HG02798 (cell line): Measurements from ENCODE around the gene PIM3.
"Not testable (repeated sequence)": the region's sequence is repeated elsewhere in the genome, so short reads cannot be mapped to it uniquely, and the experiment has no call there.

Experiments used
- ATAC-seq: cut with Tn5 transposase; IDR thresholded peaks from one replicate; pipeline ENCODE4 v1.9.1; 2021; ENCODE audit warnings: mild to moderate bottlenecking; ENCODE audit not compliant: unreplicated experiment, poor library complexity

Gene PIM3

GRCh38 chr22:49977578-49977977, 17.0 kb downstream of the PIM3 start:
- no peak for ATAC-seq

DNA sequence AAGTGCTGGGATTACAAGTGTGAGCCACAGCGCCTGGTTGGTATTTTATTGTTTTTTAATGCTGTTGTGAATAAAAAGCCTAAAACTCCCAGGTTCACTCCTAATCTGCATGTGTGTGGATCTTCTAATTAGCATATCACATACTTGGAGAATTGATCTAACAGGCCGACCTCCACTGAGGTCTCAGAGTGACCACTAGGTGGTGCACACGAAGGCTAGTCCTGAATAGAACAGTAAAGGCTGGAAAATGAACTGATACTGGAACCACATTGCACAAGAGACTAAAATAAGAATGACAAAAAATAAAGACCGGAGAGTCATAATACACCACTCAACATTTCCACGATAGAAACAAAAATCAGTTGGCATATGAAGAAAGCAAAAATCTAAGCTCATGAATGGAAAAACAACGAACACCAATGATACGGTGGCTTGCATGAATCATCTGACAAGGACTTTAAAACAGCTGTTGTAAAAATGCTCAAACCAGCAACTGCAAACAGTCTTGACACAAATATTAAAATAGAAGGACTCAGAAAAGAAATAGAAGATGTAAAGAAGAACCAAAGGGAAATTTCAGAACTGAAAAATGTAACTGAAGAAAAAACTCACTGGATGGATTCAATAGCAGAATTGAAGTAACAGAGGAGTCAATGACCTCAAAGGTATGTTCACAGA, 19.2 kb downstream of the PIM3 start:
- no peak for ATAC-seq

GRCh38 chr22:49981799-49982198, 21.2 kb downstream of the PIM3 start:
- ATAC-seq, result not testable (repeated sequence)

GRCh38 chr22:49983148-49984042, 22.8 kb downstream of the PIM3 start:
- no peak for ATAC-seq

DNA sequence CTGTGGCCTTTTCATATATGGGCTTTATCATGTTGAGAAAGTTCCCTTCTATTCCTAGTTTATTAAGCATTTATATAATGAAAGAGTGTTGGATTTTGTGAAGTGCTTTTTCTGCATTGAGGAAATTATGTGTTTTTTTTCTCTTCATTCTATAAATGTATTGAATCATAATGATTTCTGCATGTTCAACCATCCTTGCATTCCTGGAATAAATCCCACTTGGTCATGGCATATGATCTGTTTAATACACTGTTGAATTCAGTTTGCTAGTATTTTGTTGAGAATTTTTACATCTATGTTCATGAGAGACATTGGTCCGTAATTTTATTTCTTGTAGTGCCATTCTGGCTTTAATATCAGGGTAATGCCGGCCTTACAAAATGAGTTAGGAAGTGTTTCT, 25.8 kb downstream of the PIM3 start:
- ATAC-seq, result no peak

DNA sequence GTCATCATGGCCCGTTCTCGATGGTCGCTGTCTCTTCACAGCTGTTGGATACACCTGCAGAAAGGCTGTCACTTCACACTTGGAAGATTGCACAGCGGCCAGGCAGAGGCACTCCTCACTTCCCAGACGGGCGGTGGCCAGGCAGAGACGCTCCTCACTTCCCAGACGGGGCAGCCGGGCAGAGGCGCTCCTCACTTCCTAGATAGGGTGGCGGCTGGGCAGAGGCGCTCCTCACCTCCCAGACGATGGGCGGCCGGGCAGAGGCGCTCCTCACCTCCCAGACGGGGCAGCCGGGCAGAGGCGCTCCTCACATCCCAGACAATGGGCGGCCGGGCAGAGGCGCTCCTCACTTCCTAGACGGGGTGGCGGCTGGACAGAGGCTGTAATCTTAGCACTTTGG, 29.3 kb downstream of the PIM3 start:
- not testable (repeated sequence) for ATAC-seq

DNA sequence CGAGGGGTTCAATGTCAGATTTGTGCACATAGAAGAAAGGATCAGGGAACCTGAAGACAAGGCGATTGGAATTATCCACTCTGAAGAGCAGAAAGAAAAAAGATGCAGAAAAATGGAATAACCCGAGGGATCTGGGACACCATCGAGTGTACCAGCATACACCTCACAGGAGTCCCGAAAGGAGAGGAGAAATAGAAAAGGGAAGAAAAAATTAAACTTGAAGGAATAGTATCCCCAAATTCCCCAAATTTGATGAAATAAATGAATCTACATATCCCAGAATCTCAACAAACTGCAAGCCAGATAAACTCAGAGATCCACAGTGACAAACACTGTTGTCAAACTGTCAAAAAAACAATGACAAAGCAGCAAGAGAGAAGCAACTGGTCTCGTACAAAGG, 30.6 kb downstream of the PIM3 start:
- no peak for ATAC-seq

- ATAC-seq, result no peak
Observed at GRCh38 chr22:49991907-49992533, 31.4 kb downstream of the PIM3 start.

DNA sequence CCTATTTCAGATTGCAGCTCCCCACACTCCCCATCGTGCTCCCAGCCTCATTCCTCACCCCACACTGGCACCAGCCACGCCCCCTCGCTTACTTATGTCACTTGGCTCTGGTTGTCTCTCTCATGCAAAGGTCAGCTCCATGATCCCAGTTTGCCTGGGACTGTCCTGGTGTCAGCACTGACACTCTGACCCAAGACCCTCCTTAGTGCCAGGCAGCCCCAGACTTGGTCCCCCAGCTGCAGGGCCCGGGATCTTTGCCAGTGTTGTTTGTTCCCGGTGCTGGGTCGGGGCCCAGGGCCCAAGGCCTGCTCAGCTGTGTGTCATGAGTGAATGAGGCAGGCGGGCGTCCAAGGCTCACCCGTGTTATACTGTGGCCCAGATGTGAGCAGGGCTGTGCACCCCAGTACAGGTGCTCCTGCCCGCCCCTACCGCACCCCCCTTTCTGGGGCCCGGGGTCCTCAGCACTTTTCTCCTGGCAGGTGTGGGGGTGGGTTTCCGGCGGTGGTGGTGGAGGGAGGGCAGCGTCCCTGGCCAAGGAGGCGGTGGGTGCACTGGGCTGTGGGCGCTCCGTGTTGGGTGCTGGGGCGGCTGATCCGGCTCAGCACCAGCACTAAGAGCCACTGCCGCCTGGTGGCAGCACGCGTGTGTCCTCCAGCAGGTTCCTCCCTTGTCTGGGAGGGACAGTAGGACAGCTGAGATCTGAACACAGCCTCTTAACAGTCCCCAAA, 32.5 kb downstream of the PIM3 start:
- ATAC-seq, result no peak

- ATAC-seq, result no peak
Observed at GRCh38 chr22:49993649-49994360, 33.2 kb downstream of the PIM3 start.

- no peak for ATAC-seq
Observed at GRCh38 chr22:49994361-49995040, 33.9 kb downstream of the PIM3 start.

DNA sequence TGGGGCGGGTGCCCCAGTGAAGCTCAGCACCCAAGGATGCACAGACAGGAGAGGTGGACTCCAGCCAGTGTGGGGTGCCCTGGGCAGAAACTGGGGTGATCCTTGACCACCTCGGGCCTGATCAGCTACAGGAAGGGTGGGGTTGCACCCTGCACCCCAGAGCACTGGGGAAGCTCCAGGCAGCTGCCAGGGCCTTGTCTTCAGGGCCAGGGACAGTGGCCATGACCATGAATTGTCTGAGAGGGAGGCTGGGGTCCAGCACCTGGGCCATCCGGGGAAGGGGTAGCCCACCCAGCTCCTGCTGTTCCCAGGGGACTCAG, 34.4 kb downstream of the PIM3 start:
- ATAC-seq, result no peak

DNA sequence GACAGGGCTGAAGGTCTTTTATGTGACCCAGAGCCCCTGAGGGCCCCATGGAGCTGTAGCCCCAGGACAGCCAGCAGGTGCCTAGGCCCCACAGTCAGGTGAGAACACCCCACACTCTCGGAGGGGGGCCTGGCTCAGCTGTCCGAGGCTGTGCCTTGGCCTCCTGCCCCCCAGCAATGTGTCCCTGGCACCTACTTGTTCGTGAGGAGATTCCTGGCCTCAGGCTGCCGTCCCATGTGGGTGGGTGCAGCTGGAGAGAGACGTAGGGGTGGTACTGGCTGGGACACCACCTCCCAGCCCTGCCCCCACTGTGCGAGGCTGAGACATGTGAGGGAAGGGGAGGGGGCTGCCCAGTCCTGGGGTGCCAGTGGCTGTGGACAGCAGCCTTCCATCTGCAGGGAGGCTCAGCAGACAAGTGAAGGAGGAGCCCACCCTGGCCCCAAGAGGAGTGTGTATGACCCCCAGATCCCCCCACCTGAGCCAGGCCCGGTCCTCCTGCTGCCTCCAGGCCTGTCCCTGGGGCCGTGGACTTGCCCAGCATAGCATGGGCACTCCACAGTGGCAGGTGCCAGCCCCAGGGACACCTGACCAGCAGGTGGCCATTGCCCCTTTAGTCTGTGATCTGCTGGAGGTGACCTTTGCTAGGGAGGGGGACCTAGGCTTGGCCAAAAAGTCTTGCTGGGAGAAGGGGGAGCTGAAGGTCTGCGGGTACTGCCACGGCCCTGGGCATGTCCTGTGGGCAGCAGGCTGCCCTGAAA, 35.0 kb downstream of the PIM3 start:
- ATAC-seq, result no peak

DNA sequence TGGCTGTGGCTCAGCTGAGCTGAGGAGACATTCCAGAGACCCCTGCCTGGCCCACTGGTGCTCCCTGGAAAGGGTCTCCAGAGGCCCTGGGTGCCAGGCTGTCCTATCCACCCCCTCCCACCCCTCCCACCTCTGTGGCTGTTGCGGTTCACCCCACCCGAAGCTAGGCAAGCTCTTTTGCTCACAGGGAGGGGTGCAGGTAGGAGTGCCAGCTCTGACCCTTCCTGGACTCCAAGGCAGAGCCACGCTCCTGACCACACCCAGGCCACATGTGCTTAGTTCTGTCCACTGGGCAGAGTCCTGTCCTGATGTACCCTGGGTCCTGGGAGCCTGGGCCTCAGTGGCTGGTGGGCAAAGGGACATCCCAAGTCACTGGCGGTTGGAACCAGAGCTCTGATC, 35.5 kb downstream of the PIM3 start:
- no peak for ATAC-seq

DNA sequence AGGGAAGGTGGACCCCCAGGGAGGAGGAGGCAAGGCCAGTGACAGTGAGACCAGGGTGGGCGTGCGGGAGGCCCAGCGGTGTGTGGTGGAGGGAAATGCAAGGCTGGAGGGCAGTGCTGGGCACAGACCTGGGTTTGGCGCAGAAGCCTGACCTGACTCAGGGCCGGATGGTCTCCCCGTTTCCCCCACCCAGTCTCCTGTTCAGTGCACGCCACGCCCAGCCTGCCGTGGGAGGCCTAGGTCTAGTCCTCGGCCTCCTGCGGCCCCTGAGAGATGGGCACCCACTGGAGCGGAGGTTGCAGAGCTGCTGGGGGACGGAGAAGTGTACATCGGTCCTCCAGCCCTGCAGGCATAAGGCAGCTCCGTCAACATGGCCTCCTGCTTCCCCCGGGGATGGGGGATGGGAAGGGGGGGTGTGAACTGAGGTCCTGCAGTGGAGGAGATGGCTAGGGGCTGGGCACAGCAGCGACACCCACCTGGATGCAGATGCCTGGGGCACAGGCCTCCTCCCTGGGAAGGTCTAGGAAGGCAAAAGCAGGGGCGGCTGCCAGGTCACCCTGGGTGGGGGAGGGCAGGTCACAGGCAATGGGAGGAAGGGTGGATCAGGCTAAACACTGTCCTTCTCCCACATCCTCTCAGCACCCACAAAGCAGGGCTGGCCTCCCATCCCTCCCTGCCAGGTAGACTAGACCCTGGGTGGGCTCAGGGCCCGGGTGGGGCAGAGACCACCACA, 36.1 kb downstream of the PIM3 start:
- ATAC-seq, result no peak

DNA sequence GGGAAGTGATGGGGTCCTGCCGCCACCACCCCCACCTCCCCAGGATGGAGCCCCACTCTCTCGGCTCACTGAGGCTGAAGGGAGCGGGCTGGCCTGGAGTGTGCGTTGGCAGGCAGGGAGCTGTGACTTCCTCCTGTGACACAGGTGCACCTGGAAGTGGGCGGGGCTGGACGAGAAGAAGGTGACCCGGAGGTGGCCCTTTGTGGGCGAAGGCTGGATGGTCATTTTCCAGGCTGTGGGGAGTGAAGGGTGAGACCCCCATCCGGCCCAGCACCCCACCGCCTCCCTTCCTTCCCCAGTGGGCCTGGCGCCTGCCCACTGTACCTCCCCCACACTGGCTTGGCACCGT, 36.7 kb downstream of the PIM3 start:
- no peak for ATAC-seq

GRCh38 chr22:49997932-49998717, 37.6 kb downstream of the PIM3 start:
- no peak for ATAC-seq

GRCh38 chr22:49998718-49999062, 38.1 kb downstream of the PIM3 start:
- ATAC-seq, result no peak
